Vagina (tissue), 2 donors: ENCODE data around the gene MBNL2.

Source experiments
- POLR2A ChIP-seq, 2 donors: fragments of 450-650 bp; IDR thresholded peaks; one replicate each; pipeline ENCODE4 v1.6.1; 2017; ENCODE audit warnings: antibody characterized with exemption in 2 of 2, mild to moderate bottlenecking in 2 of 2, moderate library complexity in 2 of 2
- POLR2AphosphoS5 ChIP-seq, 2 donors: sonication (generic); formaldehyde crosslinking; IDR thresholded peaks; one replicate each; pipeline ENCODE4 v1.9.0; 2017; ENCODE audit warnings: antibody characterized with exemption in 2 of 2, mild to moderate bottlenecking in 2 of 2, low read depth in 1 of 2; ENCODE audit not compliant: insufficient read depth in 1 of 2
- TF ChIP-seq, protein P1 (sequence below), 3 experiments: fragments of 450-650 bp in 2 of 3; fragments of 200-600 bp in 1 of 3; sonication (generic) in 1 of 3; IDR thresholded peaks; one replicate each; pipeline ENCODE4 v1.5.1; 2017 to 2019; ENCODE audit warnings: antibody characterized with exemption in 3 of 3, mild to moderate bottlenecking in 2 of 3, moderate library complexity in 2 of 3

DNA sequence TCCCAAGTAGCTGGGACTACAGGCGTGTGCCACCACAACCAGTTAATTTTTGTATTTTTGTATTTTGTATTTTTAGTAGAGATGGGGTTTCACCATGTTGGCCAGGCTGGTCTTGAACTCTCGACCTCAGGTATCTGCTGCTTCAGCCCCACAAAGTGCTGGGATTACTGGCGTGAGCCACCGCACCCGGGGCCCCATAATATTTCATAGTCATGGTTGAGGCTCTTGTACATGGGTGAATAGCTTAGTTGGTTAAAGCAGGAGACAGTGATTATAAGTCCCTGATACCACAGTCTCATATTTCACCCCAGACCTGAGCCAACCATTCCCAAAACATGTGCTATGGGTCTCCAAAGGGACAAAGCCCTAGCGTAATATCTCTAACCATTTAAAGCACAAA is 26.1 kb downstream of the MBNL2 start:
- TF ChIP-seq POLR2AphosphoS5 (IDR thresholded peaks at IDR 0.05; ENCODE audit: insufficient read depth in 1 of 2, low read depth in 1 of 2) (no peak), POLR2A (IDR thresholded peaks at IDR 0.05) (no peak)
- TF ChIP-seq, protein P1, sequence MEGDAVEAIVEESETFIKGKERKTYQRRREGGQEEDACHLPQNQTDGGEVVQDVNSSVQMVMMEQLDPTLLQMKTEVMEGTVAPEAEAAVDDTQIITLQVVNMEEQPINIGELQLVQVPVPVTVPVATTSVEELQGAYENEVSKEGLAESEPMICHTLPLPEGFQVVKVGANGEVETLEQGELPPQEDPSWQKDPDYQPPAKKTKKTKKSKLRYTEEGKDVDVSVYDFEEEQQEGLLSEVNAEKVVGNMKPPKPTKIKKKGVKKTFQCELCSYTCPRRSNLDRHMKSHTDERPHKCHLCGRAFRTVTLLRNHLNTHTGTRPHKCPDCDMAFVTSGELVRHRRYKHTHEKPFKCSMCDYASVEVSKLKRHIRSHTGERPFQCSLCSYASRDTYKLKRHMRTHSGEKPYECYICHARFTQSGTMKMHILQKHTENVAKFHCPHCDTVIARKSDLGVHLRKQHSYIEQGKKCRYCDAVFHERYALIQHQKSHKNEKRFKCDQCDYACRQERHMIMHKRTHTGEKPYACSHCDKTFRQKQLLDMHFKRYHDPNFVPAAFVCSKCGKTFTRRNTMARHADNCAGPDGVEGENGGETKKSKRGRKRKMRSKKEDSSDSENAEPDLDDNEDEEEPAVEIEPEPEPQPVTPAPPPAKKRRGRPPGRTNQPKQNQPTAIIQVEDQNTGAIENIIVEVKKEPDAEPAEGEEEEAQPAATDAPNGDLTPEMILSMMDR (IDR thresholded peaks at IDR 0.05) = no peak
